ENCODE data around the gene ACVR1.
A peak's percentile ranks its signal among the peaks of the same experiment; 100 is the strongest.
"Not testable (repeated sequence)": the region's sequence is repeated elsewhere in the genome, so short reads cannot be mapped to it uniquely, and the experiment has no call there.

Gene ACVR1

GRCh38 chr2:157758586-157758985, 117.5 kb downstream of the ACVR1 start:
- no peaks in the 10 kb centered on the region for H3K36me3 ChIP-seq (ENCODE audit: insufficient read depth, low read length)
- no peak overlapping the region for H3K4me3 ChIP-seq (ENCODE audit: low read depth in 1 of 2, low read length in 2 of 2)
- no peak overlapping the region for H2AFZ ChIP-seq (ENCODE audit: low read depth, low read length)
- DNase-seq (no peak), ATAC-seq (ENCODE audit: insufficient read depth, low read depth) (no peak)
- TF ChIP-seq EZH2 (IDR thresholded peaks at IDR 0.05; ENCODE audit: borderline replicate concordance, low read depth, low read length, severe bottlenecking) (no peak), CTCF (IDR thresholded peaks at IDR 0.05; ENCODE audit: borderline replicate concordance, extremely low read depth, low read length, poor library complexity, severe bottlenecking) (no peak)
- no peaks in the 10 kb centered on the region for H4K20me1 ChIP-seq (ENCODE audit: insufficient read depth, low read length)
- no peak overlapping the region for H3K9ac ChIP-seq (ENCODE audit: low read depth, low read length)
- H3K4me1 ChIP-seq (ENCODE audit: insufficient read depth, low read length) = no peaks in the 10 kb centered on the region
- H3K9me3 ChIP-seq (ENCODE audit: insufficient read depth, low read length, severe bottlenecking) = peaks cover 3% of the 10 kb centered on the region
- no peaks in the 10 kb centered on the region for H3K79me2 ChIP-seq (ENCODE audit: insufficient read depth, low read length)
- H3K27me3 ChIP-seq (ENCODE audit: insufficient read depth, low read length, poor library complexity) = no peaks in the 10 kb centered on the region
- H3K4me2 ChIP-seq (ENCODE audit: insufficient read depth, low read length) = no peak overlapping the region
- H3K27ac ChIP-seq (ENCODE audit: low read length) = no peak overlapping the region

- Histone ChIP-seq H3K36me3 (ENCODE audit: insufficient read depth, low read length) (no peaks in the 10 kb centered on the region), H3K4me3 (ENCODE audit: low read depth in 1 of 2, low read length in 2 of 2) (no peak overlapping the region), H3K79me2 (ENCODE audit: insufficient read depth, low read length) (no peaks in the 10 kb centered on the region), H3K9me3 (ENCODE audit: insufficient read depth, low read length, severe bottlenecking) (peaks cover 3% of the 10 kb centered on the region), H3K27ac (ENCODE audit: low read length) (no peak overlapping the region), H3K27me3 (ENCODE audit: insufficient read depth, low read length, poor library complexity) (no peaks in the 10 kb centered on the region), H3K4me1 (ENCODE audit: insufficient read depth, low read length) (no peaks in the 10 kb centered on the region), H3K9ac (ENCODE audit: low read depth, low read length) (no peak overlapping the region), H4K20me1 (ENCODE audit: insufficient read depth, low read length) (no peaks in the 10 kb centered on the region), H2AFZ (ENCODE audit: low read depth, low read length) (no peak overlapping the region), H3K4me2 (ENCODE audit: insufficient read depth, low read length) (no peak overlapping the region)
- DNase-seq (no peak), ATAC-seq (ENCODE audit: insufficient read depth, low read depth) (no peak)
- TF ChIP-seq CTCF (IDR thresholded peaks at IDR 0.05; ENCODE audit: borderline replicate concordance, extremely low read depth, low read length, poor library complexity, severe bottlenecking) (no peak), EZH2 (IDR thresholded peaks at IDR 0.05; ENCODE audit: borderline replicate concordance, low read depth, low read length, severe bottlenecking) (no peak)
These were observed 118.6 kb downstream of the ACVR1 start for GRCh38 chr2:157757500-157757899.

GRCh38 chr2:157756447-157756846, 119.7 kb downstream of the ACVR1 start:
- H3K4me1 ChIP-seq (ENCODE audit: insufficient read depth, low read length); H3K4me2 ChIP-seq (ENCODE audit: insufficient read depth, low read length); H4K20me1 ChIP-seq (ENCODE audit: insufficient read depth, low read length); DNase-seq; H3K4me3 ChIP-seq (ENCODE audit: low read depth in 1 of 2, low read length in 2 of 2); H3K9me3 ChIP-seq (ENCODE audit: insufficient read depth, low read length, severe bottlenecking); H3K27me3 ChIP-seq (ENCODE audit: insufficient read depth, low read length, poor library complexity); H3K27ac ChIP-seq (ENCODE audit: low read length); H2AFZ ChIP-seq (ENCODE audit: low read depth, low read length); ATAC-seq (ENCODE audit: insufficient read depth, low read depth); H3K79me2 ChIP-seq (ENCODE audit: insufficient read depth, low read length); H3K9ac ChIP-seq (ENCODE audit: low read depth, low read length); H3K36me3 ChIP-seq (ENCODE audit: insufficient read depth, low read length): not testable (repeated sequence)

- H2AFZ ChIP-seq (ENCODE audit: low read depth, low read length) = no peak overlapping the region
These were observed 124.6 kb downstream of the ACVR1 start for GRCh38 chr2:157751462-157752058.

More at GRCh38 chr2:157751462-157752058, 124.6 kb downstream of the ACVR1 start:
- no peak overlapping the region for H3K4me3 ChIP-seq (ENCODE audit: low read depth in 1 of 2, low read length in 2 of 2)
- TF ChIP-seq CTCF (IDR thresholded peaks at IDR 0.05; ENCODE audit: borderline replicate concordance, extremely low read depth, low read length, poor library complexity, severe bottlenecking) (peak; percentile 45), EZH2 (IDR thresholded peaks at IDR 0.05; ENCODE audit: borderline replicate concordance, low read depth, low read length, severe bottlenecking) (no peak)
- no peak overlapping the region for H3K27ac ChIP-seq (ENCODE audit: low read length)
- H3K9me3 ChIP-seq (ENCODE audit: insufficient read depth, low read length, severe bottlenecking) = no peaks in the 10 kb centered on the region
- ATAC-seq (ENCODE audit: insufficient read depth, low read depth) (no peak), DNase-seq (peak; percentile 15)
- H3K27me3 ChIP-seq (ENCODE audit: insufficient read depth, low read length, poor library complexity) = no peaks in the 10 kb centered on the region
- H3K4me2 ChIP-seq (ENCODE audit: insufficient read depth, low read length) = no peak overlapping the region
- peaks cover 4% of the 10 kb centered on the region; the same call in 1 of the 2 replicates for H3K36me3 ChIP-seq (ENCODE audit: insufficient read depth, low read length)
- no peaks in the 10 kb centered on the region for H3K4me1 ChIP-seq (ENCODE audit: insufficient read depth, low read length)
- H3K79me2 ChIP-seq (ENCODE audit: insufficient read depth, low read length) = no peaks in the 10 kb centered on the region
- no peak overlapping the region for H3K9ac ChIP-seq (ENCODE audit: low read depth, low read length)
- no peaks in the 10 kb centered on the region for H4K20me1 ChIP-seq (ENCODE audit: insufficient read depth, low read length)
